Measurements from ENCODE around the gene MICA.

MICA gene

GRCh38 chr6:31403283-31404060, at the start of gene MICA:
MICA (plus strand) TSS chr6:31403595; CDS start chr6:31403633, 38 bp downstream.
- peak within 1 kb of the TSS; percentile 77 for H3K4me3 ChIP-seq (ENCODE audit: control insufficient read depth, low read depth, low read length)
- DNase-seq (ENCODE audit: low read depth), result no peak

GRCh38 chr6:31354158-31354863, 49.1 kb upstream of the MICA start:
- TF ChIP-seq CTCF (IDR thresholded peaks at IDR 0.05; ENCODE audit: control insufficient read depth, insufficient read depth, low read depth, low read length, missing control alignments), result no peak
- no peak for DNase-seq (ENCODE audit: low read depth)
- no peak overlapping the region for H3K4me3 ChIP-seq (ENCODE audit: control insufficient read depth, low read depth, low read length)

More at GRCh38 chr6:31403283-31404060, at the start of gene MICA:
- TF ChIP-seq CTCF (IDR thresholded peaks at IDR 0.05; ENCODE audit: control insufficient read depth, insufficient read depth, low read depth, low read length, missing control alignments), result no peak

GRCh38 chr6:31354864-31355582, 48.4 kb upstream of the MICA start:
- TF ChIP-seq CTCF (IDR thresholded peaks at IDR 0.05; ENCODE audit: control insufficient read depth, insufficient read depth, low read depth, low read length, missing control alignments), result no peak
- no peak for DNase-seq (ENCODE audit: low read depth)

GRCh38 chr6:31355583-31355948, 47.8 kb upstream of the MICA start:
- H3K4me3 ChIP-seq (ENCODE audit: control insufficient read depth, low read depth, low read length), result peak overlapping the region; percentile 77
- no peak for TF ChIP-seq CTCF (IDR thresholded peaks at IDR 0.05; ENCODE audit: control insufficient read depth, insufficient read depth, low read depth, low read length, missing control alignments)
- no peak for DNase-seq (ENCODE audit: low read depth)

More at GRCh38 chr6:31354864-31355582, 48.4 kb upstream of the MICA start:
- no peak overlapping the region for H3K4me3 ChIP-seq (ENCODE audit: control insufficient read depth, low read depth, low read length)

- DNase-seq (ENCODE audit: low read depth), result no peak
Observed at GRCh38 chr6:31356216-31356945, 47.0 kb upstream of the MICA start.

More at GRCh38 chr6:31356216-31356945, 47.0 kb upstream of the MICA start:
- peak; percentile 27 for TF ChIP-seq CTCF (IDR thresholded peaks at IDR 0.05; ENCODE audit: control insufficient read depth, insufficient read depth, low read depth, low read length, missing control alignments)
- peak overlapping the region; percentile 77 for H3K4me3 ChIP-seq (ENCODE audit: control insufficient read depth, low read depth, low read length)

Measured in AG09309 (cell line).